HG03469 (cell line): ENCODE measurements around the gene MSH2.
A peak's percentile ranks its signal among the peaks of the same experiment; 100 is the strongest.

ENCODE experiments used
- ATAC-seq: cut with Tn5 transposase; IDR thresholded peaks from one replicate; pipeline ENCODE4 v1.9.1; 2021; ENCODE audit warnings: mild to moderate bottlenecking, moderate library complexity, moderate number of reproducible peaks; ENCODE audit not compliant: unreplicated experiment

MSH2 gene

DNA sequence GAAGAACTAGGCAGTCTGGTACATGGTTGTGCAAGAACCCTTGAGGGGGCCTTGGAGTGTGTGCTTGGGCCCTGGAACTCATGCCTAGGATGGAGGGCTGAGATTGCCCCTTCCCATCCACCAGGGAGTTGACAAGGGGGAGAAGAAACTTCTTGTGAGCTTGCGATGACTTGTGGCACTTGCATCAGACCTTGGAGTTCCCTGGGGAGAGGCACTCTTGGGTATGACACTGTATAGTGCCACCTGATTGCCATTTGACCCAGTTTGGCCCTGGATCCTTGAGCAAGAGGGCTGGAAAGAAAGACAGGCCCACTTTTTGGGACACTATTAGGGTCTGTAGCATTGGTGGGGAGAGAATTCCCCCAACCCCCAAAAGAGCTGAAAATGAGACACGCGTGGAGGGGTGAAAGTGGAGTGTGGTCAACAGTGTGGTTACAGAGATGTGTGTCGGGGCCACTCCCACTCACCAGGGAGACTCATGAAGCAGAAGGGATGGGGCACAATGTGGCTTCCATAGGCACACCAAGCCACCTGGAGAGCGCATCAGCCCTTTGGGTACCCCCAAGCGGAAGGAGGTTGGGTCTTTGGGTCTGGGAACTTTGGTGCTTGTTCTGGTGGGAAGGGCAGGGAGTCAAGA is 101.3 kb downstream of the MSH2 start:
- no peak for ATAC-seq

DNA sequence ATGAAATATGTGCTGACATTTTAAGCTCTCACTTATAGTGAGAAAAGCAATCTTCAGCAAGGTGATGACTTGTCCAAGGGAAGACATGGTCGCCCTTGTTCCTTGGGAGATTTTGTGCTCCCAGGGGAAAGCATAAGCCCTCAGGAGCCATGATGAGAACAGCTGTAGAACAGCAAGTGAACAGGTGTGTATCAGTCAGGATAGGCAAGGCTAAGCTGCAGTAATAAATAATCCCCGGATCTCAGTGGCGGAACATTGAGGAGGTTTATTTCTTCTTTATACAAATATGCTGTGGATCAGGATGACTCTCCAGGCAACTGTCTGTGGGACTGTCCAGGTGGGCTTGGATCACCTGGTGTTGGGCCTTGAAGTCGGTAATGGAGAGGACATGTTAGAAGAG is 103.1 kb downstream of the MSH2 start:
- ATAC-seq: no peak

DNA sequence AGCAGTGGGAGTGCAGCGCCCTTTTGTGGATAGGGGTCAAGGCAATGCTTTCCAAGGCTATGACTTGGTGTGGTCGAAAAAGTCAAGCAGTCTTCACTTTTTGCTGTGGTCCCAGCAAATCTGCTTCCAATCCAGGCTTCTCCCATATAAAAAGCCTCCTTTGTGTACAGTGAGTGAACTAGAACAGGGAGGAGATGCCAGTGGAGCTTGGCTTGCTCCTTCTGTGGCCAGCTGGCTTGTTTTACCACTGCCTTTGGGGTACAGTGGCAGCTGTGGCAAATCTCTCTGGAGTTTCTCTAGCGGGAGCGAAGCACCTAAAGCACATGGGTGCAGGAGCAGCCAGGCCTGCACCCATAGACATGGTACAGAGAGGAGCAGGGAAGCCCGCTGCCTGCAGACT is 103.5 kb downstream of the MSH2 start:
- no peak for ATAC-seq

DNA sequence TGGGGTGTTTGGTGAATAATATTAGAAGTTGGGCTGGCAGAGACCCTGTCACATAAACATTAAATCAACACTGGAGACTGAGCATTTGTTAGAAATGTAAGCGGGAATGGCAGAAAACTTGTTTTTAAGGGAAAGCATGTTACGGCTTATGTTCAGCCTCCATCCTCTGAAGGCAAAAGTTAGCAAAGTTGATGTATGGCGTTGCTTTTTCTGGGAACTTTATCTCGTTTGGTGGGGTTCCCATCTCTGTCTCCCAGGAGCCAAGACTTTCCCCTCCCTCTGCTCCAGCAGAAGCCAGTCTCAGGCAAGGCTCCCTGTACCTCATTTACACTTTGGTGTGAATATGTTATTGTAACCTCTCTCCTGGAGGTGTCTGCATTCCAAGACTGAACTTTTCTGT is 105.1 kb downstream of the MSH2 start:
- ATAC-seq: no peak

DNA sequence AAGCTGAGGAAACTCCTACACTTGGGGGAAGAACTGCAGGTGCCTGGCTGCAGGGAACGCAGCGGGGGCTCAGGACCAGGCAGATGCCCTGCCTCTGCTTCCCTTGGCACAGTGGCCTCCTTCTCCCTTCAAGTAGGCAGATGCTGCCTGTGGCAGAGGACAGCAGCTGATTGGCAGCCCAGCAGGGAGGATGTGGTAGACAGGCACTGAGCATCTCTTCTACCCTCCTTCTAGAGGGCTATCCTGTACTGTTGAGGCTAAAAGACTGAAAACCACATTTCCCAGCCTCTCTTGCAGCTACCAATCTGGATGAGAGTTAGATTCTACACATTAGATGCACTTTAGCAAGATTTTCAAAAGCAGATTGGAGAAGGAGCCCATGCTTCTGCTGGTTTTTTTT is 105.7 kb downstream of the MSH2 start:
- no peak for ATAC-seq

DNA sequence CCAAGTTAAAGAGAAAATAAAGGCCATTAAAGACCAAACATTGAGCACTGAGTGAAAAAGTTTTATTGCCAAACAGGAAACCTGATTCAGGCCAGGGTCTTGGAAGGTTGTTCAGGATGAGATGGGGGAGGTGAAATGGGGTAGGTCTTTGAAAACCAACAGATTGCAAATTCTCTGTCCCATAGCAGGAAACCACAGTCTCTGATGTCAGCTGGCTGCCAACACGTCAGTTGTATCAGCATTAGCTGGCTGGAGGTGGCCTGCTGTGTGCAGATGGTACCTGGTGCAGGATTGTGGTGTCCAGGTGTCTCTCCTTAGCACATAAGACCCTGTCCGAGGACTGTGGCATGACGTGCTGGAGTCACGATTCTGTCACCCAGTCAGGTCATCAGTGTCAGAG is 106.3 kb downstream of the MSH2 start:
- ATAC-seq: no peak

DNA sequence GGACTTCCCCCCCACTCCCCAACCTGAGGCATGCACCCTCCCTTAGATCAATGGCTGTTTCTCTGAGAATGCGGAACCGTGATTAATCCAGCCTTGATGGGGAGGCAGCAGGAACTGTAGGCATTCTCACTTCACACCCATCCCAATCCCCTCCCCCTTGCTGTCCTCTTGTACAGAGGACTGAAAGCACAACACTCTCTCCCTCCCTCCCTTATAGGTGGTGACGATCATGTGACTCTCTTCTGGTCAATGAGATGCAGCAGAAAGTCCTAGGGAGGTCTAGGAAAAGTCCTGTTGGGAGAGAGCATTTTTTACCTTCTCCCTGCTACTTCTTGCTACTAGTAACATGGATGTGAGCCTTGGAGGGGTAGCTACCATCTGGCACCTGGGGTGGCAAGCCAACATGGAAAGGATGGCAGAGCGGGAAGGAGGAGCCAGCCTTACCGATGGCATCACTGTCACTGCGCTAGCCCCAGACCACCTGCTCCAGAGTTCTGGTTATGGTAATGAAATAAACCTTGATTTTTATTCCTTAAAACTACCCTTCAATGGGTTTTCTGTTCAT is 106.9 kb downstream of the MSH2 start:
- ATAC-seq: no peak

DNA sequence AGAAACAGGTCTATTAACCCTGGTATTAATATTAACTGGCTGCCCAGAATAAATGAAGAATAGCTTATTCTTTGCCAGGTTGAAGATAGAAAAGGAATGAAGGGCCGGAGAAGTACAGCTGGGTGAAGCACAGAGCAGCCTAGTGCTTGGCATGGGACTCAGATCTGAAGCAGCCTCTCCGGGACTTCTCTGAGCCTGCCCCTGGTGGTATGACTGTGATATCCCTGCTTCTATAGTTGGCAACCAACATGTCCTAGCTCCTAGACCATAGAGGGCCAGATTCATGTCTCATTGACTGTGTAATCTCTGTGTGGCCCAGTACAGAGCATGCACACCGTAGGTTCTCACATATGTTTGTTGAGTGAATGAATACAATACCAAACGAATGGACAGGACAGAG is 107.8 kb downstream of the MSH2 start:
- ATAC-seq: no peak

DNA sequence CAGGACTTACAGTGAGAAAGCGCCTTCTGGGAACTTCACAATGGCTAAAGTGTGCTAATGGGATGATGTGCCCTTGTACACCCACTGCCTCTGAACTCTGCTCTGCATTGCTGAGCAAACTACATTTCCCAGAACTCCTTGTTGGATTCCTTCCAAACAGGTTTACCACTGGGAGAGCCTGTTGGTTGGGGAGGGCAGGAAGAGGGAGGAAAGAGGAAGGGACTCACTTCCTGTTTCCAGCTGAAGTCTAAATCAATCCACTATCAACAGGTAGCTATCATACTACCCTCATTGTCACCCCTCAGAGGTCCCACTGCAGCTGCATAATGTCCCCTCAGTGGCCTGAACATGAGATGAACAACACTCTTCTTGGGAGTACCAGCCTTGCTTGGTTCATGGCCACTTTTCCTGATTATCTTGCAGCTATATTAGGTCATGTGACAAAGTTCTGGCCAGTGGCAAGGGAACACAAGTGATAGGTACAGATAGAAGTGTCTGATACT is 109.7 kb downstream of the MSH2 start:
- no peak for ATAC-seq

DNA sequence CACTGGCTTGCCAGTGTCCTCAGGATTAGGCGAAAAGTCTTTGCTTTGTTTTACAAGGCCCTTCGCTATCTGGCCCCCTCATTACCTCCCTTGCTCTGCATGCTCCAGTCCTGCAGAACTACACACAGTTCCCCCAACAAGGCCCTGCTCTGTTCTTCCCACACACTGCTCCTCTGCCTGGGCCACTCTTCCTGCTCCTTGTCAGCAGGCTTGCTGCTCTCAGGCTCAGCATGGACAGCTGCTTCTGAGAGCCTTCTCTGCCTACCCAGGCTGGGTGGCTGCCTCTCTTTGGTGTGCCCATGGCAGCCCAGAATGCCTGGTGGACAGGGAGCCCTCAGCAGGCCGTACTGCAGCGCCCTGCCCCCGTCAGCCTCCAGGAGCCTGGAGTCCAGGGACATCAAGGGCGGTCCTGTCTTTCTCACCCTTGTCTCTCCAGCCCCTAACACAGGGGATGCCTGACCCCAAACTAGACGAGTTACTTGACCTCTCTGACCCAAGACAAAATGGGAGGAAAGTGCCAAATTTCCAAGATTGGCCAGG is 111.1 kb downstream of the MSH2 start:
- ATAC-seq: no peak

DNA sequence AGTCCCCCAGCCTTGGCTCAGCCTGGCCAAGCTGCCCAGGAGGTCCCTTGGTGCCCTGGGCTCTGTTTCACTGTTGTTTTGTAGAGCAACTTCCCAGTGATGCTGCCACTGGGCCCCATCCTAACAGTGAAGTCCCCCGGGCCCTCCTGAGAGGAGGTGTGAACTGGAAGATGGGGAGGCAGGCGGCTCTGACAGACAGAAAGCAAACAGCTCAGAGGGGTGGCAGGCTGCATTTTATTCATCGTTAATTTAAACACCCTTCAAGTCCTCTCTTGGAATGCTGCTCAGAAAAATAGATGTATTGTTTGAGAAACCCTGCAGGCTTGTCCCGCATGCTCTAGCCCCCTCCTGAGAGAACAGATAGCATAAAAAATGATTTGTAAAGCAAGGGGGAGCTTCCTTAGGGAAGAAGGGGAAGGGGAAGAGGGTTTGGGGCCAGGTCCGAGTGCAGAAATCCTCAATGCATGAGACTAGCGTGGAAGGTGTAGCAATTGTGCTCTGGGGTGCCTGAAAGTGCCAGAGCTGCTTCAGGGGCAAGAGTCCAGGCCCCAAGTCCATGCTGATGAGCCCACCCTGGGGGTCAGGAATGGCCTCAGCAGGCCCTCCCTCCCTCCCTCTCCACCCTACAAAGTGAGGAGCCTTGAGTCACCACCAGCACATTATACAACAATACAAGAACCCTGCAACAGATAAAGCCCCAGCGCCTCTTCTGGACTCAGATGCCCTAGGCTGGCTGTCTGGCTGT is 113.6 kb downstream of the MSH2 start:
- no peak for ATAC-seq

DNA sequence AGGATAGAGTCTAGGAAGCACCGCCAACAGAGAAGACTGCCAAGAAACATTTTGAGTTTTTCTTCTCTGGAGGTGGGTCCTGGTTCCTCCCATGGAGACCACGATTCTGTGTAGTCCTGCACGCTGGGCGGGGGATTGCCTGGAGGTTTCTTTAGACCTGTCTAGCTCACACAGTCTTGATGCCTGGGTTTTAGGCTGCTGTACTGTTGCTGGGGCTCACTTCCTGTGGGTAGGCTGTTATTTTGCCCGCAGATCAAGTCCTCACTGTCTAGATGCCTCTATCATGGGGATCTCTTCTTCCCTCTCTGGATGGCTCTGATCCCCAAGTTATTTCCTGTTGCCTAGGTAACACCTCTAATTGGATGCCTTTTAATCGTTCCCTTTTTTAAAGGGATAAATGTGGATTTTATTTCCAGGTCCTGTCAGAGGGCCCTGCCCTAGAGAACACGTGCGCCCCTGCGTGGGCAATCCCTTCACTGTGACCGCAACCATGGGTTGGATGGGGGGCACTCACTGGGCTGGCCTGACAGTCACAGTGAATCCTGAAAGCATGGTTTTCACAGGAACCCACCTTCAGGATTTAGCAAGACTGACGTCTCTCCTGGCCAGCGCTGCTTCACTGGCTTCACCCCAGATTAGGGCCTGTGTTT is 115.7 kb downstream of the MSH2 start:
- ATAC-seq: no peak

DNA sequence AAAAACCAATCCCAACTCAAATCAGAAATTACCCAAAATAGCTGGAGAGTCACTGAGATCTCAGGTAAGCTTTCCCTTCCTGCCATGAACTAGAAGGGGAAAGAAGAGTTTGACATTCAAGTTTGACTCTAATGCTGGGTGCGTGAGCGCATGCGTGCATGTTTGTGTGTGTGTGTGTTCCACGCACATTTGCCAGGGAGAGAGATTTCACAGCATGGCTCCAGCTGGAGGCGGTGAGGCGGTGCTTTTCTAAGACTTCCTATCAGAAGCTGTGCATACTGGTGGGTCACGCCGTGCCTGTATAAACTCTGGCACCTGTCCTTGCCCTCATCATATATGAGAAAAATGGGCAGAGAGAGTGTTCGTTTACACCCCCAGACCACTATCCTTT is 116.2 kb downstream of the MSH2 start:
- no peak for ATAC-seq

DNA sequence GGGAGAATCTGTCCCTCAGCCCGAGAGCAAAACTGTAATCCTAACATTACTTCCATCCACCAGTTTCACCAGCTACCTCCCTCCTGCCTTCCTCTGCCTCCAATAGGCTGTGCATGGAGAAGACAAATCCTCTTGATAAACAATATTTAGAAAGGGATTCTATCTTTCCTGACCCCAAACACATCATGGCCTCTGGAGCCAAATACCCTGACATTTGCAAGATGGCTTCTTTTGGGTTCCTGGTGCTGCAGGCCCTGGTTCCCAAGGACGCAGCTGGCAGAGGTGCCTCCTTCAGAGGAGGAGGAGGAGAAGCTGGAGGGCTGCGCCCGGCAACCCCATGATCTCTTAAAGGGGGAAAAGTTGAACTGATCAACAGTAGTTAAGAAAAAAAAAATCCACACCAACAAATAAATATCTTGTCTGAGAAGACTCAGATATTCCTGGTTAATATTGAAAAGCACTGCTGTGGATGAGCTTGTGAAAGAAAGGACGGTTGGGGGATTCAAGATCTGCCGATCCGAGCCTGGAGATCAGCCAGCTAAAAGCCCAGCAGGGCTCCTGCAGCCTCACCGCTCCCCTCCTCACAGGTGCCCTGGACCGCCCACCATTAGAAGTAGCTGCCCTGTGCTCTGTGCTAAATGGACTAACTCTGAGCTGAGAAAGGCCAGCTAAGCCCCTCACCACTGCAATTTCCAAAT is 116.8 kb downstream of the MSH2 start:
- no peak for ATAC-seq

DNA sequence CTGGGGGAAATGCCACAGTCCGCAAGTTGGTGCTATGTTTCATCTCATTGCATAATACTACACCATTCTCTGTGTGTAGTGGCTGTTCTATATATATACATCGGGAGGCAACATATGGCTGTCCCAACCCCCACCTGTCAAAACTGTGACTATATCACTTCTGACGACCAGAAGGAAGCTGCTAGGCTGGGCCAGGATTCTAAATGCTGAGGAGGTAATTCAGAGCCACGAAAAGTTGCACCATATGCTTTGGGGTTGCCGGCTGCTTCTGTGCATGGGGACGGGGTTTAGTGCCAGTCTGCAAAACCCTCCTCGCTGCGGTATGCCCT is 117.3 kb downstream of the MSH2 start:
- ATAC-seq: no peak

DNA sequence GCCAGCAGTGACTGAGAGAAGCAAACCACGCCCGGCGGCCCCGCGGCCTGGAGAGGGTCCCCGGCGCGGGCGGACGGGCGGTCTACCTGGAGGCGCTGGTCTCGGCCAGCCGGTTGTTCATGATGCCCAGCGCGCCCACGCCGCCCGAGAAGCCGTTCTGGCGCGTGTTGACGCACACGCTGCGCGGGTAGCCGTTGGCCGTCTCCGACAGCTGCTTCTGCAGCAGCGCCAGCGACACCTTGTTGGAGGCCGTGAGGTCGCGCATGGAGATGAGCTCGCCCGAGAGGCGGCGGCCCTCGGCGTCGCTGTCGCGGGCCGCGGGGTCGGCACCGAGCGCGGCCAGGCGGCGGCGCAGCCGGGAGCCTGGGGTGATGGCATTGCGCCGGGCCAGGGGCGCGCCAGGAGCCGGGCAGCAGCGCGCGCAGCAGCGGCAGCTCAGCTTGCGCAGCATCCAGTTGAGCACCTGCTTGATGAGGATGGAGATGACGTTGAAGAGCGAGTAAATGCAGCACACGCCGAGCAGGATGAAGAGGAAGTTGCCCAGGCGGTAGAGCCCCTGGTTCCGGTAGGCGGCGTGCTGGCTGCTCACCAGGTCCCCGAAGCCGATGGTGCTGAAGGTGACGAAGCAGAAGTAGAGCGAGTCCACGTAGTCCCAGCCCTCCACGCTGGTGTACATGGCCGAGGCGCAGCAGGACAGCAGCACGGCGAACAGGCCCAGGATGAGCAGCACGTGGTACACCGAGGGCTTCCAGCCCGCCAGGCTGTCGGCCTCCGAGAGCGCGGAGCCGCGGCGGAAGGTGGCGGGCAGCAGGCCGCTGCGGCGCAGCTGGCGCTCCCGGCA is 118.1 kb downstream of the MSH2 start:
- ATAC-seq: peak; percentile 63

DNA sequence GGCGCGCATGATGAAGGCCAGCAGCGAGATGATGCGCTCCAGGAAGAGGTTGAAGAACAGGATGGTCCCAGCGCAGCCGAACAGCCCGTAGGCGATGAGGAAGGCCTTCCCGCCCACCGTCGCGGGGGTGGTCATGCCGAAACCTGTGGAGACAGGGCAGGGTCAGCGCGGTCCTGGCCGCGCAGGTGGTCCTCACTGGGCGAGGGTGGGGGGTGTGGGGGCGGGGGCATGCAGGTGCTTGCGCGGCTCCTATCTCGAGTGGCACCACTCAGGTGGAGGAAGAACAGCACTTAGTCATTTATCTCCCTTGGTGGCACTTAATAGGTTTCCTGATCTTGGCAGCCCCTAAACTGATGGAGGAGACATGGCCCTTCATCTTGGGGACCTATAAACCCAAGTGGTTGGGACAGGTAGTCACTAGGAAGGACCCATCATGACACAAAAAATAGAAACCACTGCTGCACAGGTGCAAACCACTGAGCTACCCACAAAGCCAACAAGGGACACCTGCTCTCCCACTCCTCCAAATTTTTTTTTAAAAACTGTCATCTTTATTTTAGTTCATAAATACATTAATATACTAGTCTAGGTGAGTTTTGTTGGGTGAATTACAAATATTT is 118.8 kb downstream of the MSH2 start:
- no peak for ATAC-seq

DNA sequence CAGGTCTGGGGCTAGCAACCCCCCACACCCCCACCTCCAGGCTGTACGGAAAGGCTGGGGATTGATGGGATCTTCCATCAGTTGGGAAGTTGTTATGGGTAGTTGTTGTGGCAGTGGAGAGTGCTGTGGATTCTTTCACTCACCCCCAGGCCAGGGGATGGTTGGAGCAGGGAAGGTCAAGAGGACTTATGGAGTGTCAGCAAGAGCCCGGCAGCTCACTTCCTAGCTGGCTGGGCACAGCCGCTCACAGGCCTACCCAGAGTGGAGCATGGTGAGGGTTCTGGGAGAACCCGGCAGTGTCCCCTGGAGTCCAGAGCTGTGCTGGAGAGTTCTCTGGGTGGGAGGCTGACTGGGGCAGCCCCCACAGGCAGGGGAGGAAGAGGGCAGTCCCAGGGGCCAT is 122.2 kb downstream of the MSH2 start:
- no peak for ATAC-seq

DNA sequence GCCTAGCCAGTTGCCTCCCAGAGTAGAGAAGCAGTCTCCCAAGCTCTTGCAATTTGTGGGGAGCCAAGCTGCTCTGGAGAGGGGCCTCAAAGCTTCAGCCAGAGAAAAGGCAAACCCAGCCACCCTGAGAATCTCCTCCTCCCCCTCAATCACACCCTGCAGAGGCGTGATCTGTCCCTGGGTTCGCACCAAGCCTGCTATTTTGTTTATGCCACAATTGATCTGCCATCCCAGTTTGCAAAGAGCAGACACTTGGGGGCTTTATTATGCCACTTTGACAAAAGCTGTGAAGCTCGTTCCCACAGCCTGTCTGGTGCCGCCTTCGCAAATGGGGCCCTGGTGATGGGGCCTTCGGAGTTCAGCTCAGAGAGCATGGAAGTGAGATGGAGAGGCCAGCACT is 125.5 kb downstream of the MSH2 start:
- no peak for ATAC-seq

DNA sequence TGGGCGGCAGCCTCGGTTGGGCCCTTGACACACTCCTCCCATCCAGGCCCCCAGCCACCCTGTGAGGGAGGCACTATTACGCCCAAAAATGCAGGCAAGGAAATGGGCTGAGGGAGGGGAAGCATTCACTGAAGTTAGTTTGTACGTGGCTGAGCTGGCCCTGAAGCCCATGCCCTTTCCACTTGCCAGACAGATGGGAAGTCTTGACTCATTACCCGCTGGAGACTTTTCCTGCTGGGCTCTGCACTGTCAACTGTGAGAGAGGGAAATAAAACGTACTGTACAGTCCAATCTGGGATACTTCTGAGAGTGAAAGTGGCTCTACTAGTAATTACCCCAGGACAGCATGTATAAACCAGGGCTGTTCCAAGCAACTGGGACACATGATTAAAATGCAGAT is 125.9 kb downstream of the MSH2 start:
- ATAC-seq: no peak
